Natural killer cell (primary cell): Measurements from ENCODE around the gene KCNK16. TPM values are rescaled to one million over a fixed set of nuclear protein-coding genes. Genes with fewer than 3 reads are reported as not detected.

Source experiments
- ATAC-seq, 3 donors: fragments of 150-1000 bp in 2 of 3; fragments of 200-7000 bp in 1 of 3; cut with Tn5 transposase; 1 replicate in 1 of 3; 2 replicates in 2 of 3; pipeline ENCODE4 v1.10.0; 2021; ENCODE audit warnings: mild to moderate bottlenecking in 2 of 3, moderate library complexity in 2 of 3
- DNase-seq, 2 donors: peaks; one replicate each; pipeline versions ENCODE4 v3.0.0 to v3.0.0-alpha.2; 2013 to 2021; ENCODE audit warnings: mixed read lengths in 1 of 2
- H3K27ac ChIP-seq: one replicate; pipeline ENCODE4 v1.5.1; 2013; ENCODE audit warnings: mild to moderate bottlenecking, low read length
- H3K27me3 ChIP-seq: one replicate; pipeline ENCODE4 v1.6.1; 2013; ENCODE audit warnings: low read length; ENCODE audit not compliant: control insufficient read depth, insufficient read depth
- H3K36me3 ChIP-seq: one replicate; pipeline ENCODE4 v1.6.1; 2013; ENCODE audit warnings: low read length; ENCODE audit not compliant: control insufficient read depth, insufficient read depth
- H3K4me1 ChIP-seq: one replicate; pipeline ENCODE4 v1.6.1; 2013; ENCODE audit warnings: low read length; ENCODE audit not compliant: control insufficient read depth, insufficient read depth
- H3K4me3 ChIP-seq: one replicate; pipeline ENCODE4 v1.5.1; 2013; ENCODE audit warnings: low read length
- H3K9me3 ChIP-seq: one replicate; pipeline ENCODE4 v1.6.1; 2013; ENCODE audit warnings: low read length; ENCODE audit not compliant: control insufficient read depth, insufficient read depth
- H3K27ac Mint-ChIP-seq, 2 donors: one replicate each; pipeline ENCODE4 v1.8.0; 2022; ENCODE audit warnings: mild to moderate bottlenecking in 2 of 2, mixed read lengths in 2 of 2, moderate library complexity in 1 of 2
- H3K27me3 Mint-ChIP-seq, 2 donors: one replicate each; pipeline ENCODE4 v1.8.0; 2022; ENCODE audit warnings: low read depth in 2 of 2, mixed read lengths in 2 of 2
- H3K36me3 Mint-ChIP-seq: one replicate; pipeline ENCODE4 v1.8.0; 2022; ENCODE audit warnings: mixed read lengths
- H3K4me1 Mint-ChIP-seq, 2 donors: one replicate each; pipeline ENCODE4 v1.8.0; 2022; ENCODE audit warnings: mixed read lengths in 2 of 2
- H3K4me3 Mint-ChIP-seq: one replicate; pipeline ENCODE4 v1.8.0; 2022; ENCODE audit warnings: mild to moderate bottlenecking, moderate library complexity, mixed read lengths
- H3K9me3 Mint-ChIP-seq, 2 donors: one replicate each; pipeline ENCODE4 v1.8.0; 2022; ENCODE audit warnings: mixed read lengths in 2 of 2
- CTCF ChIP-seq: fragments of 200-600 bp; IDR thresholded peaks from one replicate; pipeline ENCODE4 v1.8.0; 2022; ENCODE audit warnings: antibody characterized with exemption
- WGBS: methylation state at CpG from one replicate; pipeline ENCODE4 v1.1.7; 2013; ENCODE audit warnings: missing lambda C conversion rate; ENCODE audit not compliant: insufficient coverage; 5-methylcytosine and 5-hydroxymethylcytosine counted together
- intact Hi-C: fragments of 100-400 bp; cut with micrococcal nuclease; formaldehyde crosslinking; loops from one replicate; pipeline ENCODE4 v1.14.2; 2022
- total RNA-seq, 4 donors: library from RNA; stranded (reverse); fragments of 120-200 nt in 1 of 4; gene quantifications; one replicate each; pipeline versions ENCODE4 v1.2.3 to v1.2.4, GENCODE V29; 2013 to 2022

KCNK16 gene
- total RNA-seq, 3 donors from 2014 or later (not counting 1 experiment from before 2014, with no cell fraction given) = not detected

GRCh38 chr6:39313526-39314272 is 8.8 kb downstream of the KCNK16 start:
- Histone ChIP-seq H3K4me3 (peak overlapping the region; percentile 28), H3K4me1 (peaks cover 25% of the 10 kb centered on the region), H3K9me3 (no peaks in the 10 kb centered on the region), H3K27ac (no peak overlapping the region), H3K36me3 (no peaks in the 10 kb centered on the region), H3K27me3 (peaks cover 19% of the 10 kb centered on the region)
- H3K4me3 Mint-ChIP-seq = peak overlapping the region; percentile 49
- H3K9me3 Mint-ChIP-seq = no peaks in the 10 kb centered on the region
- peaks cover 5 to 28% of the 10 kb centered on the region in 2 donors for H3K4me1 Mint-ChIP-seq
- ATAC-seq (no peak), DNase-seq (no peak)
- under 1% methylated on average over 80 of the region's 80 CpGs for WGBS
- H3K27me3 Mint-ChIP-seq = peaks cover 15 to 36% of the 10 kb centered on the region in 2 donors
- H3K27ac Mint-ChIP-seq = no peak overlapping the region
- no peak for TF ChIP-seq CTCF
- no peaks in the 10 kb centered on the region for H3K36me3 Mint-ChIP-seq
- intact Hi-C loops = no loop called here

GRCh38 chr6:39312912-39313525 is 9.5 kb downstream of the KCNK16 start:
- intact Hi-C loops = no loop called here

GRCh38 chr6:39310542-39310941 is 12.0 kb downstream of the KCNK16 start:
- no peak for ATAC-seq
- WGBS = 69% methylated on average over 3 of the region's 4 CpGs
- no peaks in the 10 kb centered on the region for H3K36me3 Mint-ChIP-seq
- H3K27me3 Mint-ChIP-seq = peaks cover 15 to 40% of the 10 kb centered on the region in 2 donors
- Histone ChIP-seq H3K9me3 (no peaks in the 10 kb centered on the region), H3K27ac (no peak overlapping the region), H3K4me1 (peaks cover 25% of the 10 kb centered on the region), H3K27me3 (peaks cover 19% of the 10 kb centered on the region), H3K4me3 (no peak overlapping the region), H3K36me3 (no peaks in the 10 kb centered on the region)
- H3K27ac Mint-ChIP-seq = no peak overlapping the region
- no peaks in the 10 kb centered on the region for H3K9me3 Mint-ChIP-seq
- no peak overlapping the region for H3K4me3 Mint-ChIP-seq
- intact Hi-C loops = loop anchor here (1.0 kb wide), 1 partner anchor 144 kb away; no protein-coding TSS in a partner anchor
- peaks cover 5 to 27% of the 10 kb centered on the region in 2 donors for H3K4me1 Mint-ChIP-seq
- TF ChIP-seq CTCF = no peak
- DNase-seq = no peak

More at GRCh38 chr6:39312912-39313525, 9.5 kb downstream of the KCNK16 start:
- ATAC-seq (no peak), DNase-seq (no peak)
- TF ChIP-seq CTCF = no peak
- Mint-ChIP-seq H3K36me3 (no peaks in the 10 kb centered on the region), H3K4me3 (no peak overlapping the region), H3K27ac (no peak overlapping the region), H3K4me1 (peaks cover 5 to 27% of the 10 kb centered on the region in 2 donors), H3K27me3 (peaks cover 15 to 36% of the 10 kb centered on the region in 2 donors), H3K9me3 (no peaks in the 10 kb centered on the region)
- peaks cover 19% of the 10 kb centered on the region for H3K27me3 ChIP-seq
- 12% methylated on average over 45 of the region's 45 CpGs for WGBS
- no peak overlapping the region for H3K27ac ChIP-seq
- H3K4me1 ChIP-seq = peaks cover 25% of the 10 kb centered on the region
- no peaks in the 10 kb centered on the region for H3K36me3 ChIP-seq
- no peaks in the 10 kb centered on the region for H3K9me3 ChIP-seq
- peak overlapping the region; percentile 28 for H3K4me3 ChIP-seq
